ENCODE measurements around the gene ADSS2.

DNA sequence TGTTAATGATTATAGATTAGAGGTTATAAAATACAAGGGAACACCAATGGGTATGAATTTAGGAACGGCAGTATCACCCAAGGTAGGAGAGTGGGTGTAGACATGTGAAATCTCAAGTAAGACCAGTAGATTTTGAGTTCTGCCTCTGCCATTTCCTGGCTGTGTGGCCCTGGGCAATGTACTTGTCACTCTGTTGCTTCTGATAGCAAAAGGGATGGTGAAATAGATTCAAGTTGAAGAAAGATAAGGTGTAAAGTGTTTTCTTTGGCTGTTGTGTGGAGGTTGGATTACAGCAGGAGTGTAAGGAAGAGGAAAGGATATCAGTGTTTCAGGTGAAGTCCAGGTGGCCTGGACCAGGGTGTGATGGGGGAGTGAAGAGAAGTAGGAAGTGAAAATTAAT is 64.3 kb downstream of the ADSS2 start:
- TF ChIP-seq, protein P1, sequence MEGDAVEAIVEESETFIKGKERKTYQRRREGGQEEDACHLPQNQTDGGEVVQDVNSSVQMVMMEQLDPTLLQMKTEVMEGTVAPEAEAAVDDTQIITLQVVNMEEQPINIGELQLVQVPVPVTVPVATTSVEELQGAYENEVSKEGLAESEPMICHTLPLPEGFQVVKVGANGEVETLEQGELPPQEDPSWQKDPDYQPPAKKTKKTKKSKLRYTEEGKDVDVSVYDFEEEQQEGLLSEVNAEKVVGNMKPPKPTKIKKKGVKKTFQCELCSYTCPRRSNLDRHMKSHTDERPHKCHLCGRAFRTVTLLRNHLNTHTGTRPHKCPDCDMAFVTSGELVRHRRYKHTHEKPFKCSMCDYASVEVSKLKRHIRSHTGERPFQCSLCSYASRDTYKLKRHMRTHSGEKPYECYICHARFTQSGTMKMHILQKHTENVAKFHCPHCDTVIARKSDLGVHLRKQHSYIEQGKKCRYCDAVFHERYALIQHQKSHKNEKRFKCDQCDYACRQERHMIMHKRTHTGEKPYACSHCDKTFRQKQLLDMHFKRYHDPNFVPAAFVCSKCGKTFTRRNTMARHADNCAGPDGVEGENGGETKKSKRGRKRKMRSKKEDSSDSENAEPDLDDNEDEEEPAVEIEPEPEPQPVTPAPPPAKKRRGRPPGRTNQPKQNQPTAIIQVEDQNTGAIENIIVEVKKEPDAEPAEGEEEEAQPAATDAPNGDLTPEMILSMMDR (conservative IDR thresholded peaks at IDR 0.05; ENCODE audit: low read length): no peak
- TF ChIP-seq EZH2phosphoT487 (IDR thresholded peaks at IDR 0.05; ENCODE audit: borderline replicate concordance): no peak

All from Loucy (cell line).